Activated CD4-positive, alpha-beta T cell treated with anti-CD3 and anti-CD28 coated beads, Interleukin-2, amount 10 ng/mL, durations not matched to agents 24 days and 14 days (primary cell): ENCODE measurements around the gene AIFM3. TPM values are rescaled to one million over a fixed set of nuclear protein-coding genes. Genes with fewer than 3 reads are reported as not detected.
A peak's percentile ranks its signal among the peaks of the same experiment; 100 is the strongest.
"Not testable (repeated sequence)": the region's sequence is repeated elsewhere in the genome, so short reads cannot be mapped to it uniquely, and the experiment has no call there.

ENCODE experiments used
- DNase-seq: peaks from one replicate; pipeline ENCODE4 v3.0.0; 2022
- H3K27ac Mint-ChIP-seq: one replicate; pipeline ENCODE4 v1.8.0; 2022; ENCODE audit warnings: mild to moderate bottlenecking, mixed read lengths
- H3K27me3 Mint-ChIP-seq: one replicate; pipeline ENCODE4 v1.8.0; 2022; ENCODE audit warnings: mixed read lengths
- H3K36me3 Mint-ChIP-seq: one replicate; pipeline ENCODE4 v1.8.0; 2022; ENCODE audit warnings: low read depth, mild to moderate bottlenecking, mixed read lengths
- H3K4me1 Mint-ChIP-seq: one replicate; pipeline ENCODE4 v1.8.0; 2021; ENCODE audit warnings: mixed read lengths
- H3K4me3 Mint-ChIP-seq: one replicate; pipeline ENCODE4 v1.8.0; 2022; ENCODE audit warnings: mild to moderate bottlenecking, moderate library complexity, mixed read lengths
- H3K9me3 Mint-ChIP-seq: one replicate; pipeline ENCODE4 v1.8.0; 2021; ENCODE audit warnings: mixed read lengths
- intact Hi-C: fragments of 100-400 bp; cut with micrococcal nuclease; formaldehyde crosslinking; loops from one replicate; pipeline ENCODE4 v1.15.1; 2023
- total RNA-seq: library from RNA; stranded (reverse); gene quantifications from 2 replicates; pipeline ENCODE4 v1.2.3, GENCODE V29; 2022

Gene AIFM3
- total RNA-seq, 1 donor from 2014 or later = 0.37 TPM

- Mint-ChIP-seq H3K4me1 (no peaks in the 10 kb centered on the region), H3K27me3 (peaks cover 2% of the 10 kb centered on the region), H3K36me3 (no peaks in the 10 kb centered on the region), H3K9me3 (no peaks in the 10 kb centered on the region), H3K27ac (no peak overlapping the region), H3K4me3 (no peak overlapping the region)
- DNase-seq = no peak
- intact Hi-C loops = no loop called here
Observed at GRCh38 chr22:20970939-20971657, 4.0 kb downstream of the AIFM3 start.

GRCh38 chr22:20972014-20972694 is 5.1 kb downstream of the AIFM3 start:
- H3K4me3 Mint-ChIP-seq, DNase-seq, H3K27ac Mint-ChIP-seq, intact Hi-C loops, H3K27me3 Mint-ChIP-seq, H3K9me3 Mint-ChIP-seq, H3K36me3 Mint-ChIP-seq, H3K4me1 Mint-ChIP-seq: not testable (repeated sequence)

GRCh38 chr22:20972933-20973577 is 6.0 kb downstream of the AIFM3 start:
- no peaks in the 10 kb centered on the region for H3K36me3 Mint-ChIP-seq
- H3K9me3 Mint-ChIP-seq = no peaks in the 10 kb centered on the region
- H3K27ac Mint-ChIP-seq = no peak overlapping the region
- H3K4me3 Mint-ChIP-seq = no peak overlapping the region
- H3K4me1 Mint-ChIP-seq = no peaks in the 10 kb centered on the region
- no peak for DNase-seq
- H3K27me3 Mint-ChIP-seq = no peaks in the 10 kb centered on the region
- intact Hi-C loops = no loop called here

- H3K9me3 Mint-ChIP-seq = peaks cover 4% of the 10 kb centered on the region
- peaks cover under 1% of the 10 kb centered on the region for H3K4me1 Mint-ChIP-seq
- H3K4me3 Mint-ChIP-seq = no peak overlapping the region
- intact Hi-C loops = no loop called here
- H3K27ac Mint-ChIP-seq = no peak overlapping the region
- H3K36me3 Mint-ChIP-seq = no peaks in the 10 kb centered on the region
- DNase-seq = no peak
- no peaks in the 10 kb centered on the region for H3K27me3 Mint-ChIP-seq
Observed at GRCh38 chr22:20973634-20974286, 6.7 kb downstream of the AIFM3 start.

GRCh38 chr22:20974336-20974955 is 7.4 kb downstream of the AIFM3 start:
- peaks cover 5% of the 10 kb centered on the region for H3K4me1 Mint-ChIP-seq
- no peaks in the 10 kb centered on the region for H3K27me3 Mint-ChIP-seq
- H3K27ac Mint-ChIP-seq = no peak overlapping the region
- no peak for DNase-seq
- intact Hi-C loops = no loop called here
- H3K9me3 Mint-ChIP-seq = peaks cover 7% of the 10 kb centered on the region
- H3K36me3 Mint-ChIP-seq = no peaks in the 10 kb centered on the region
- H3K4me3 Mint-ChIP-seq = no peak overlapping the region

GRCh38 chr22:20975541-20976290 is 8.7 kb downstream of the AIFM3 start:
- no peak for DNase-seq
- Mint-ChIP-seq H3K36me3 (no peaks in the 10 kb centered on the region), H3K27ac (no peak overlapping the region), H3K27me3 (no peaks in the 10 kb centered on the region), H3K9me3 (peaks cover 7% of the 10 kb centered on the region), H3K4me1 (peaks cover 12% of the 10 kb centered on the region), H3K4me3 (no peak overlapping the region)
- intact Hi-C loops = no loop called here

- H3K4me1 Mint-ChIP-seq = peaks cover 14% of the 10 kb centered on the region
Observed at GRCh38 chr22:20976291-20976877, 9.3 kb downstream of the AIFM3 start.

GRCh38 chr22:20977019-20977418 is 10.0 kb downstream of the AIFM3 start:
- no peak overlapping the region for H3K27ac Mint-ChIP-seq
- H3K9me3 Mint-ChIP-seq = peaks cover 7% of the 10 kb centered on the region
- DNase-seq = no peak
- no peak overlapping the region for H3K4me3 Mint-ChIP-seq
- intact Hi-C loops = no loop called here
- H3K36me3 Mint-ChIP-seq = no peaks in the 10 kb centered on the region
- no peaks in the 10 kb centered on the region for H3K27me3 Mint-ChIP-seq
- H3K4me1 Mint-ChIP-seq = peaks cover 15% of the 10 kb centered on the region

More at GRCh38 chr22:20976291-20976877, 9.3 kb downstream of the AIFM3 start:
- Mint-ChIP-seq H3K27me3 (no peaks in the 10 kb centered on the region), H3K27ac (no peak overlapping the region), H3K4me3 (no peak overlapping the region), H3K36me3 (no peaks in the 10 kb centered on the region), H3K9me3 (peaks cover 7% of the 10 kb centered on the region)
- intact Hi-C loops = no loop called here
- DNase-seq = no peak

GRCh38 chr22:20977516-20978170 is 10.6 kb downstream of the AIFM3 start:
- H3K36me3 Mint-ChIP-seq = peaks cover 2% of the 10 kb centered on the region
- DNase-seq = no peak
- H3K4me3 Mint-ChIP-seq = no peak overlapping the region
- intact Hi-C loops = no loop called here
- no peak overlapping the region for H3K27ac Mint-ChIP-seq
- no peaks in the 10 kb centered on the region for H3K27me3 Mint-ChIP-seq
- H3K4me1 Mint-ChIP-seq = peaks cover 18% of the 10 kb centered on the region
- H3K9me3 Mint-ChIP-seq = peaks cover 7% of the 10 kb centered on the region

GRCh38 chr22:20978419-20978818 is 11.4 kb downstream of the AIFM3 start:
- Mint-ChIP-seq H3K4me1 (peaks cover 23% of the 10 kb centered on the region), H3K4me3 (no peak overlapping the region), H3K27me3 (no peaks in the 10 kb centered on the region), H3K27ac (no peak overlapping the region), H3K9me3 (peaks cover 7% of the 10 kb centered on the region), H3K36me3 (peaks cover 2% of the 10 kb centered on the region)
- no peak for DNase-seq
- intact Hi-C loops = no loop called here

GRCh38 chr22:20979243-20979809 is 12.3 kb downstream of the AIFM3 start:
- Mint-ChIP-seq H3K27me3 (no peaks in the 10 kb centered on the region), H3K36me3 (peaks cover 9% of the 10 kb centered on the region), H3K9me3 (peaks cover 7% of the 10 kb centered on the region), H3K4me1 (peaks cover 29% of the 10 kb centered on the region), H3K27ac (peak overlapping the region; percentile 57), H3K4me3 (peak overlapping the region; percentile 56)
- peak; percentile 88 for DNase-seq
- intact Hi-C loops = no loop called here

- peaks cover 29% of the 10 kb centered on the region for H3K4me1 Mint-ChIP-seq
- H3K27me3 Mint-ChIP-seq = no peaks in the 10 kb centered on the region
- intact Hi-C loops = no loop called here
- no peak for DNase-seq
- peaks cover 7% of the 10 kb centered on the region for H3K9me3 Mint-ChIP-seq
- no peak overlapping the region for H3K27ac Mint-ChIP-seq
- H3K4me3 Mint-ChIP-seq = peak overlapping the region; percentile 17
- H3K36me3 Mint-ChIP-seq = peaks cover 9% of the 10 kb centered on the region
Observed at GRCh38 chr22:20979940-20980453, 12.9 kb downstream of the AIFM3 start.
